CD4-positive, alpha-beta T cell (primary cell): ENCODE data around the gene CRTAC1. TPM values are rescaled to one million over a fixed set of nuclear protein-coding genes. Genes with fewer than 3 reads are reported as not detected.

Experiments used
- ATAC-seq: fragments of 200-7000 bp; cut with Tn5 transposase; one replicate; pipeline ENCODE4 v1.10.0; 2022; ENCODE audit warnings: mild to moderate bottlenecking; ENCODE audit not compliant: poor library complexity
- CTCF ChIA-PET: fragments of 350-600 bp; sonication (Branson Sonifier 250); formaldehyde crosslinking; loops from one replicate; lab custom pipeline; 2021; ENCODE audit warnings: antibody characterized with exemption, inconsistent platforms; lab: Charles Lee
- POLR2A ChIA-PET: fragments of 350-600 bp; sonication (Branson Sonifier 250); formaldehyde crosslinking; loops from one replicate; lab custom pipeline; 2021; ENCODE audit warnings: antibody characterized with exemption, inconsistent platforms; lab: Charles Lee
- DNase-seq, 14 experiments: peaks; one replicate each; pipeline ENCODE4 v3.0.0-alpha.2; 2013 to 2020; ENCODE audit warnings: mixed read lengths in 2 of 14
- H3K27ac ChIP-seq, 2 donors: one replicate each; pipeline versions ENCODE4 v1.5.1 to v1.7.0; 2013; ENCODE audit warnings: low read length in 2 of 2, low read depth in 1 of 2, mild to moderate bottlenecking in 1 of 2
- H3K27me3 ChIP-seq, 2 experiments: 1 replicate in 1 of 2; 2 replicates in 1 of 2; pipeline versions ENCODE4 v1.6.1 to v1.7.0; 2013; ENCODE audit warnings: low read length in 2 of 2, control low read depth in 1 of 2, mild to moderate bottlenecking in 1 of 2, moderate library complexity in 1 of 2; ENCODE audit not compliant: insufficient read depth in 2 of 2, control insufficient read depth in 1 of 2
- H3K36me3 ChIP-seq: one replicate; pipeline ENCODE4 v1.6.1; 2013; ENCODE audit warnings: low read length, control low read depth; ENCODE audit not compliant: insufficient read depth
- H3K4me1 ChIP-seq: one replicate; pipeline ENCODE4 v1.6.1; 2013; ENCODE audit warnings: low read length, control low read depth; ENCODE audit not compliant: insufficient read depth
- H3K4me3 ChIP-seq: one replicate; pipeline ENCODE4 v1.5.1; 2013; ENCODE audit warnings: mild to moderate bottlenecking, low read length, moderate library complexity
- H3K9me3 ChIP-seq, 2 experiments: 1 replicate in 1 of 2; 2 replicates in 1 of 2; pipeline versions ENCODE4 v1.6.1 to v1.7.0; 2013; ENCODE audit warnings: low read length in 2 of 2, mild to moderate bottlenecking in 2 of 2, control low read depth in 1 of 2, moderate library complexity in 1 of 2; ENCODE audit not compliant: control insufficient read depth in 1 of 2, insufficient read depth in 1 of 2
- H3K27ac Mint-ChIP-seq: one replicate; pipeline ENCODE4 v1.8.0; 2020; ENCODE audit warnings: mixed read lengths
- H3K27me3 Mint-ChIP-seq: one replicate; pipeline ENCODE4 v1.8.0; 2021; ENCODE audit warnings: mixed read lengths
- H3K36me3 Mint-ChIP-seq: one replicate; pipeline ENCODE4 v1.8.0; 2021; ENCODE audit warnings: low read depth, mixed read lengths
- H3K4me1 Mint-ChIP-seq: one replicate; pipeline ENCODE4 v1.8.0; 2021; ENCODE audit warnings: low read depth, mixed read lengths
- H3K4me3 Mint-ChIP-seq: one replicate; pipeline ENCODE4 v1.8.0; 2020; ENCODE audit warnings: mild to moderate bottlenecking, mixed read lengths
- H3K9me3 Mint-ChIP-seq: one replicate; pipeline ENCODE4 v1.8.0; 2020; ENCODE audit warnings: mixed read lengths
- intact Hi-C, 2 experiments: fragments of 100-400 bp; cut with DNase I in 1 of 2; cut with micrococcal nuclease in 1 of 2; formaldehyde crosslinking; loops; one replicate each; pipeline versions ENCODE4 v1.15.1 to v1.9.0; 2023 to 2025; cut with DNase I, micrococcal nuclease
- total RNA-seq, 174 experiments: library from RNA in 2 of 174; stranded (reverse) in 2 of 174; gene quantifications; one replicate each; pipeline ENCODE4 v1.2.3 and lab custom pipeline; 2021 to 2026
- TF ChIP-seq, protein P1 (sequence below): fragments of 200-600 bp; IDR thresholded peaks from one replicate; pipeline ENCODE4 v1.8.0; 2022; ENCODE audit warnings: antibody characterized with exemption, mild to moderate bottlenecking

The CRTAC1 gene
- total RNA-seq, 2 experiments from 2014 or later = not detected

DNA sequence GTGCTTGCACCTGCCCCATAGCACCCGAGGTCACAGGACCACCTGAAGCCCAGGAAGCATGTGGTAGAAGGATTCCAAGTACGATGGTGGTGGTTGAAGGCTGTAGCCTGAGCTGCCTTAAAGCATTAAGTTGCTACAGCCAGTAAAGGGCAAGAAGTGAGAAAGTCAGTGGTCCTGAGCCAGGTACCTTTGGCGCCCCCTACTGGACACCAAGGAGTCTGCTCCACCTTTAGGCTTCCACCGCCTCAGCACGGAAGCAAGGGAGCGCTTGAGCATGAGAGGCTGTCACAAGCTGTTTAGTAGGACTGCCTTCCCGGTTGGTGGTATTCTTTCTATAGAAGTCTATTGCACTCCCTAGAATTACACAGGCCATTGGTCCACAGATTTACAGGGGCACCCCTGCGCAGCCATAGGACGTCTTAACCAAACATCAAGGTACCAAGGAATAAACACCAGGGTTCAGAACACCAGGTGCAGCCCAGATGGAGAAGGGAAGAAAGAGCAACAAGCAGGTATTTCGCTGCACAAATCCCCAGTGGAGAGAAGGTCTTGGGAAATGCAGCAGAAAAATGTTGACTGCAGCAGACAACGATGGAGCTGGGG, 2.2 kb downstream of the CRTAC1 start:
- Histone ChIP-seq H3K4me1 (peaks cover 8% of the 10 kb centered on the region), H3K36me3 (no peaks in the 10 kb centered on the region), H3K27me3 (peaks cover 38 to 66% of the 10 kb centered on the region in 2 experiments), H3K27ac (no peak overlapping the region), H3K9me3 (no peaks in the 10 kb centered on the region), H3K4me3 (no peak overlapping the region)
- Mint-ChIP-seq H3K27me3 (peaks cover 74% of the 10 kb centered on the region), H3K4me3 (peak overlapping the region; percentile 8), H3K27ac (no peak overlapping the region), H3K9me3 (no peaks in the 10 kb centered on the region), H3K36me3 (no peaks in the 10 kb centered on the region), H3K4me1 (peaks cover 12% of the 10 kb centered on the region)
- POLR2A ChIA-PET = no interaction called here
- intact Hi-C loops = no loop called here
- CTCF ChIA-PET = interaction anchor here (0.5 to 1.6 kb wide), 2 partner anchors 18 to 235 kb away, joined by 3 to 4 read pairs; no protein-coding TSS in a partner anchor
- TF ChIP-seq, protein P1, sequence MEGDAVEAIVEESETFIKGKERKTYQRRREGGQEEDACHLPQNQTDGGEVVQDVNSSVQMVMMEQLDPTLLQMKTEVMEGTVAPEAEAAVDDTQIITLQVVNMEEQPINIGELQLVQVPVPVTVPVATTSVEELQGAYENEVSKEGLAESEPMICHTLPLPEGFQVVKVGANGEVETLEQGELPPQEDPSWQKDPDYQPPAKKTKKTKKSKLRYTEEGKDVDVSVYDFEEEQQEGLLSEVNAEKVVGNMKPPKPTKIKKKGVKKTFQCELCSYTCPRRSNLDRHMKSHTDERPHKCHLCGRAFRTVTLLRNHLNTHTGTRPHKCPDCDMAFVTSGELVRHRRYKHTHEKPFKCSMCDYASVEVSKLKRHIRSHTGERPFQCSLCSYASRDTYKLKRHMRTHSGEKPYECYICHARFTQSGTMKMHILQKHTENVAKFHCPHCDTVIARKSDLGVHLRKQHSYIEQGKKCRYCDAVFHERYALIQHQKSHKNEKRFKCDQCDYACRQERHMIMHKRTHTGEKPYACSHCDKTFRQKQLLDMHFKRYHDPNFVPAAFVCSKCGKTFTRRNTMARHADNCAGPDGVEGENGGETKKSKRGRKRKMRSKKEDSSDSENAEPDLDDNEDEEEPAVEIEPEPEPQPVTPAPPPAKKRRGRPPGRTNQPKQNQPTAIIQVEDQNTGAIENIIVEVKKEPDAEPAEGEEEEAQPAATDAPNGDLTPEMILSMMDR = peak; percentile 60
- peak; percentile 22 to 77 (median 44) for DNase-seq
- peak; percentile 56 for ATAC-seq

DNA sequence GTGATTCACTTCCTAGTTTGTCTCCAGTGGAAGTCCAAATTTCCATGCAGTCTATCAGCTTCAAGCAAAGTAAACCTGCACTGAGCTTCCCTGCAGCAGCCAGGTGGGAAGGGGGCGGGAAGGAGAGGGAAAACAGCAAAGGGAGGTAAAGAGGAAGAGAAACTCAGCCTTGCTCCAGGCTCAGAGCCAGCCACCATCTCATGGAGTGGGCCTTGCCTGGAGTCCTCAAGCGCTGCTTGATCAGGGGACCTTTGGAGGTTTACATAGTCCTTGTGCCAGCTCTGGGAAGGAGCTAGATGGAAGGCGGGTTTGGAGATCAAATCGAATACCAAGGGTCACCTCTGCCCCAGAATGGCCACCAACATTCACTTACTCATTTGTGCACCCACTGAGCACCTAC, 7.4 kb downstream of the CRTAC1 start:
- Mint-ChIP-seq H3K4me1 (peaks cover under 1% of the 10 kb centered on the region), H3K9me3 (no peaks in the 10 kb centered on the region), H3K27ac (no peak overlapping the region), H3K36me3 (no peaks in the 10 kb centered on the region), H3K27me3 (peaks cover 67% of the 10 kb centered on the region), H3K4me3 (no peak overlapping the region)
- TF ChIP-seq, protein P1 = no peak
- ATAC-seq (no peak), DNase-seq (no peak)
- Histone ChIP-seq H3K4me1 (no peaks in the 10 kb centered on the region), H3K36me3 (no peaks in the 10 kb centered on the region), H3K4me3 (no peak overlapping the region), H3K9me3 (no peaks in the 10 kb centered on the region), H3K27me3 (peaks cover 10 to 24% of the 10 kb centered on the region in 2 experiments), H3K27ac (no peak overlapping the region)
- ChIA-PET CTCF (no interaction called here), POLR2A (no interaction called here)
- intact Hi-C loops = no loop called here

DNA sequence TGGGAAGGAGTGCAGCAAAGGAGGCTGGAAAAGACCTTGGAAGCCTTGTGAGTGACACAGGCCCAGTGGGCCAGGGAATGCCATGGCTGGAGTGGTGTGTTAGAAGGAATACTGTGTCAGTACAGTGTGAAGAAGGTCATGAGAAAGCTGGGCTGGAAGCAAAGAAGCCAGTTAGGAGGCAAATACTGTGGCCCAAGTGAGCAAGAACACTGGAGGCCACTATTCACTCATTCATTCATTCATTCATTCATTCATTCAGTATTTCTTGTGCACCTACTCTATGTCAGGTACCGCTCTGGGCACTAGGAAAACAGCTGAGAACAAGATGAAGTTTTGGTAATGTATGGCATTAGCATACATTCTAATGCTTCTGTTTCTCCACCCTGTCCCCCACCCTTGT, 9.6 kb downstream of the CRTAC1 start:
- no peak overlapping the region for H3K27ac ChIP-seq
- Mint-ChIP-seq H3K4me1 (no peaks in the 10 kb centered on the region), H3K36me3 (no peaks in the 10 kb centered on the region), H3K27me3 (peaks cover 59% of the 10 kb centered on the region), H3K9me3 (no peaks in the 10 kb centered on the region), H3K4me3 (no peak overlapping the region), H3K27ac (no peak overlapping the region)
- no peaks in the 10 kb centered on the region for H3K9me3 ChIP-seq
- peaks cover 8 to 15% of the 10 kb centered on the region in 2 experiments for H3K27me3 ChIP-seq
- ChIA-PET POLR2A (no interaction called here), CTCF (no interaction called here)
- no peaks in the 10 kb centered on the region for H3K36me3 ChIP-seq
- intact Hi-C loops = no loop called here
- no peak for DNase-seq
- no peak for ATAC-seq
- TF ChIP-seq, protein P1 = no peak
- H3K4me3 ChIP-seq = no peak overlapping the region
- no peaks in the 10 kb centered on the region for H3K4me1 ChIP-seq
